Smooth muscle cell (in vitro differentiated cells): ENCODE data around the gene CES3. TPM values are rescaled to one million over a fixed set of nuclear protein-coding genes. Genes with fewer than 3 reads are reported as not detected.

Experiments used
- DNase-seq: peaks from one replicate; lab custom pipeline; 2025; ENCODE audit not compliant: unreplicated experiment; lab: John Stamatoyannopoulos, UW
- H2AFZ ChIP-seq: fragments of 200-600 bp; sonication (generic); 2 replicates; pipeline ENCODE4 v1.6.0; 2016; ENCODE audit warnings: antibody characterized with exemption, low read depth, mild to moderate bottlenecking
- H3F3A ChIP-seq: fragments of 200-600 bp; sonication (generic); 2 replicates; pipeline ENCODE4 v1.6.0; 2017; ENCODE audit warnings: antibody characterized with exemption, low read depth
- H3K27ac ChIP-seq: fragments of 200-600 bp; sonication (generic); 2 replicates; pipeline ENCODE4 v1.5.1; 2016; ENCODE audit warnings: low read depth, mild to moderate bottlenecking
- H3K27me3 ChIP-seq: fragments of 200-600 bp; sonication (generic); 2 replicates; pipeline ENCODE4 v1.6.1; 2016; ENCODE audit warnings: low read depth, mild to moderate bottlenecking
- H3K36me3 ChIP-seq: fragments of 200-600 bp; sonication (generic); 2 replicates; pipeline ENCODE4 v1.5.1; 2016; ENCODE audit warnings: low read depth
- H3K4me1 ChIP-seq: fragments of 200-600 bp; sonication (generic); 2 replicates; pipeline ENCODE4 v1.5.1; 2016; ENCODE audit warnings: low read depth
- H3K4me2 ChIP-seq: fragments of 200-600 bp; sonication (generic); 2 replicates; pipeline ENCODE4 v1.6.0; 2016; ENCODE audit warnings: mild to moderate bottlenecking
- H3K4me3 ChIP-seq: fragments of 200-600 bp; sonication (generic); 2 replicates; pipeline ENCODE4 v1.5.1; 2016; ENCODE audit warnings: mild to moderate bottlenecking
- H3K79me2 ChIP-seq: fragments of 200-600 bp; sonication (generic); 2 replicates; pipeline ENCODE4 v1.6.0; 2016; ENCODE audit warnings: low read depth, mild to moderate bottlenecking
- H3K9ac ChIP-seq: fragments of 200-600 bp; sonication (generic); 2 replicates; pipeline ENCODE4 v1.6.0; 2016; ENCODE audit warnings: low read depth
- H3K9me3 ChIP-seq: fragments of 200-600 bp; sonication (generic); replicated peaks from 2 replicates; pipeline ENCODE4 v1.5.1; 2016; ENCODE audit warnings: low read depth
- H4K20me1 ChIP-seq: fragments of 200-600 bp; sonication (generic); 2 replicates; pipeline ENCODE4 v1.6.0; 2016; ENCODE audit warnings: low read depth
- WGBS: methylation state at CpG from one replicate; pipeline ENCODE4 v1.1.7; 2016; ENCODE audit warnings: low lambda C conversion rate; 5-methylcytosine and 5-hydroxymethylcytosine counted together
- polyA plus RNA-seq: library from polyadenylated mRNA; unstranded; fragments of >200 nt; fragmentation: Nextera tagmentation; extraction: Ambion mirVana; gene quantifications from 2 replicates; pipeline ENCODE4 v1.2.1, GENCODE V29; 2016
- total RNA-seq: library from RNA; depleted of rRNA; stranded (reverse); fragments of >200 nt; gene quantifications from 2 replicates; pipeline ENCODE4 v1.2.3, GENCODE V29; 2014
- TF ChIP-seq, protein P1 (sequence below): fragments of 200-600 bp; sonication (generic); IDR thresholded peaks from 2 replicates; pipeline ENCODE4 v1.5.1; 2017; ENCODE audit warnings: borderline replicate concordance, mild to moderate bottlenecking, antibody characterized with exemption; ENCODE audit not compliant: insufficient read depth, poor library complexity, severe bottlenecking

CES3 gene
- total and polyA plus RNA-seq, 2 experiments from 2014 or later, result 0.22 TPM; not detected in 1

DNA sequence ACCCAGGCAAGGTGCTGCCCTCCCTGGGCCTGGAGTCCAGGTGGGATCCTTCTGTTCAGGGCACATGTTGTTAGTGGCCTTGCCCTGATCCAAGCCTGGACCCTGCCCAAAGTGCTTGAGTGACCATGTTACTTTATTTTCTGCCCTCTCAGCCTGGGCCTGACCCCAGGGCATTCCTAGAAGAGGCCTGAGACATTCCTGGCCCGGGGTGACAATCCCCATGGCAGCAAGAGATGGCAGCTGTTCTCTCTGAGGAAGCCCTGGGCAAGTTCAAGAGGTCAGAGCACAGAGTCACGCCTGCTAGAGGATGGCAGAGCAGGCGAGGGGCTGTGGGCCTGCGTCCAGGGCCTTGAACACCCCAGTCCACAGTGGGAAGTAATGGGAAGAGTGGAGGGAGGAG lies 47.4 kb upstream of the CES3 start:
- Histone ChIP-seq H3K27ac (no peak overlapping the region), H3K9ac (no peak overlapping the region), H3K36me3 (no peaks in the 10 kb centered on the region), H3K4me2 (no peak overlapping the region), H2AFZ (no peak overlapping the region), H3K4me3 (no peak overlapping the region), H3K9me3 (no peaks in the 10 kb centered on the region), H3K27me3 (no peaks in the 10 kb centered on the region), H3F3A (no peaks in the 10 kb centered on the region), H4K20me1 (no peaks in the 10 kb centered on the region), H3K4me1 (no peaks in the 10 kb centered on the region), H3K79me2 (no peaks in the 10 kb centered on the region)
- TF ChIP-seq, protein P1, sequence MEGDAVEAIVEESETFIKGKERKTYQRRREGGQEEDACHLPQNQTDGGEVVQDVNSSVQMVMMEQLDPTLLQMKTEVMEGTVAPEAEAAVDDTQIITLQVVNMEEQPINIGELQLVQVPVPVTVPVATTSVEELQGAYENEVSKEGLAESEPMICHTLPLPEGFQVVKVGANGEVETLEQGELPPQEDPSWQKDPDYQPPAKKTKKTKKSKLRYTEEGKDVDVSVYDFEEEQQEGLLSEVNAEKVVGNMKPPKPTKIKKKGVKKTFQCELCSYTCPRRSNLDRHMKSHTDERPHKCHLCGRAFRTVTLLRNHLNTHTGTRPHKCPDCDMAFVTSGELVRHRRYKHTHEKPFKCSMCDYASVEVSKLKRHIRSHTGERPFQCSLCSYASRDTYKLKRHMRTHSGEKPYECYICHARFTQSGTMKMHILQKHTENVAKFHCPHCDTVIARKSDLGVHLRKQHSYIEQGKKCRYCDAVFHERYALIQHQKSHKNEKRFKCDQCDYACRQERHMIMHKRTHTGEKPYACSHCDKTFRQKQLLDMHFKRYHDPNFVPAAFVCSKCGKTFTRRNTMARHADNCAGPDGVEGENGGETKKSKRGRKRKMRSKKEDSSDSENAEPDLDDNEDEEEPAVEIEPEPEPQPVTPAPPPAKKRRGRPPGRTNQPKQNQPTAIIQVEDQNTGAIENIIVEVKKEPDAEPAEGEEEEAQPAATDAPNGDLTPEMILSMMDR, result no peak
- no peak for DNase-seq
- WGBS, result 86% methylated on average over 4 of the region's 4 CpGs

DNA sequence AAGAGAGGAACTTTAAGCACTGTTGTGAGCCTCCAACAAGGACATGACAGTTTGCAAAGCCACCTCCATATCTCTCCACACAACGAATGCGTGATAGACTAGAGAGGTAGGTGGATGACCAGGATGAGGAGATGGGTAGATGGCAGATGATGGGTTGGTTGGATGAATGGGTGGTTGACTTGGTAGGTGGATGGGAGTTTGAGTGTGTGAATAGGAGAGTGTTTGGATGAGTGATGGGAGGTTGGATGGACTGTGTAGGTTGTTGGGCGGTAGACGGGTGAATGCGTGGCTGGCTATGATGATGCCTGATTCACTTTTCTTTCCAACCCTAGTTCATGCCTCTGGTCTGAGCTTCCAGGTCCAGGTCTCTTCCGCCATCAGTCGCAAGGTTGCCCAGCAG lies 46.5 kb upstream of the CES3 start:
- Histone ChIP-seq H3F3A (no peaks in the 10 kb centered on the region), H3K9me3 (no peaks in the 10 kb centered on the region), H4K20me1 (no peaks in the 10 kb centered on the region), H2AFZ (no peak overlapping the region), H3K79me2 (no peaks in the 10 kb centered on the region), H3K27me3 (no peaks in the 10 kb centered on the region), H3K9ac (no peak overlapping the region), H3K36me3 (no peaks in the 10 kb centered on the region), H3K27ac (no peak overlapping the region), H3K4me1 (no peaks in the 10 kb centered on the region), H3K4me3 (no peak overlapping the region), H3K4me2 (no peak overlapping the region)
- TF ChIP-seq, protein P1, result no peak
- DNase-seq, result no peak
- WGBS, result 98% methylated on average over 7 of the region's 7 CpGs

DNA sequence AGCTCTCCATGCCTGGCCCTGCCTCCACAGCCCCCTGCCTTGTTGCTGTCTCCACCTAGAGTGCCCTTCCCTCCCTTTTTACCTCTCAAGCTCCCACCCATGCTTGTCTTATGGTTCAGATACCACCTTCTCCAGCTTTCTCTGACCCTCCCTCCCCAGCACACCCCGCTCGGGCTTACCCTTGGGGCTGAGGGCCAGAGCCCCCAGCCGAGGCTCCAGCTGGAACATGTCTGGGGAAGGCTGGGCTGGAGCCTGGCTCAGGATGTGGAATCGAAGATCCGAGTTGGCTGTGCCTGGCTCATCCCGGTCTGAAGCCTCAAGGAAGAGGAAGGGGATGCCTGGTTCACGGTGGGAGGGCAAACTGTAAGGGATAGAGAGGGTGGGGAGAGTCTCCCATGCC lies 46.0 kb upstream of the CES3 start:
- H3K4me2 ChIP-seq, result no peak overlapping the region
- no peaks in the 10 kb centered on the region for H3K27me3 ChIP-seq
- no peak overlapping the region for H2AFZ ChIP-seq
- H4K20me1 ChIP-seq, result no peaks in the 10 kb centered on the region
- H3K9ac ChIP-seq, result no peak overlapping the region
- H3K36me3 ChIP-seq, result no peaks in the 10 kb centered on the region
- no peak overlapping the region for H3K27ac ChIP-seq
- H3K4me3 ChIP-seq, result no peak overlapping the region
- DNase-seq, result no peak
- no peaks in the 10 kb centered on the region for H3K79me2 ChIP-seq
- no peaks in the 10 kb centered on the region for H3K9me3 ChIP-seq
- H3K4me1 ChIP-seq, result no peaks in the 10 kb centered on the region
- no peaks in the 10 kb centered on the region for H3F3A ChIP-seq
- TF ChIP-seq, protein P1, result no peak
- 78% methylated on average over 7 of the region's 7 CpGs for WGBS

DNA sequence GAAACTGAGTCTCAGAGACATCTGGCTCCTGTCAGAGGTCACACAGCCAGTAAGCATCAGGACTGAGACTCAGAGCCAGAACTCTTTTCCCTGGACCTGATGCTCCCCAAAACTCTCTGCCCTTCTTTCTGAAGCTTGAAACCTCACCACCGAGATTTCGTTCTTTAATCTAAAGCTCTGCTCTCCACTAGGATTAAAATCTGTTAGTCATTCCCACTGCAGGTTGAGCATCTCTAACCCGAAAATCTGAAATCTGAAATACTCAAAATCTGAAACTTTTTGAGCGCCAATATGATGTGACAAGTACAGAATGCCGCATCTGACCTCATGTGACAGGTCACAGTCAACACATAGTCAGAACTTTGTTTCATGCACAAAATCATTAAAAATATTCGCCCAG lies 44.5 kb upstream of the CES3 start:
- 74% methylated on average over 6 of the region's 6 CpGs for WGBS
- Histone ChIP-seq H3K27ac (no peak overlapping the region), H4K20me1 (no peaks in the 10 kb centered on the region)

More for the DNA sequence above, 44.5 kb upstream of the CES3 start:
- Histone ChIP-seq H3F3A (no peaks in the 10 kb centered on the region), H3K4me2 (no peak overlapping the region), H3K79me2 (no peaks in the 10 kb centered on the region), H3K9me3 (no peaks in the 10 kb centered on the region), H3K27me3 (peaks cover 6% of the 10 kb centered on the region), H2AFZ (no peak overlapping the region), H3K9ac (no peak overlapping the region), H3K4me1 (no peaks in the 10 kb centered on the region), H3K4me3 (no peak overlapping the region), H3K36me3 (no peaks in the 10 kb centered on the region)
- TF ChIP-seq, protein P1, result no peak
- no peak for DNase-seq
